Mesenchymal stem cell (in vitro differentiated cells and primary cell): ENCODE results near the gene CCDC102A.
"Not testable (repeated sequence)": the region's sequence is repeated elsewhere in the genome, so short reads cannot be mapped to it uniquely, and the experiment has no call there.

ENCODE experiments used
- DNase-seq: peaks from one replicate; pipeline ENCODE4 v3.0.0-alpha.2; 2013
- H2AFZ ChIP-seq: one replicate; pipeline ENCODE4 v1.6.1; 2013; ENCODE audit warnings: low read depth, mild to moderate bottlenecking, control low read depth, inconsistent platforms, low read length, moderate library complexity
- H2AK5ac ChIP-seq: 2 replicates; pipeline ENCODE4 v1.6.1; 2013; ENCODE audit warnings: low read length, moderate library complexity, mild to moderate bottlenecking, inconsistent platforms; ENCODE audit not compliant: severe bottlenecking
- H2BK120ac ChIP-seq: one replicate; pipeline ENCODE4 v1.6.1; 2013; ENCODE audit warnings: low read depth, mild to moderate bottlenecking, inconsistent platforms, low read length, moderate library complexity
- H2BK12ac ChIP-seq, 2 experiments: one replicate each; pipeline ENCODE4 v1.6.1; 2013; ENCODE audit warnings: inconsistent platforms in 2 of 2, low read length in 2 of 2, mild to moderate bottlenecking in 2 of 2, moderate library complexity in 2 of 2, control low read depth in 1 of 2
- H2BK15ac ChIP-seq: one replicate; pipeline ENCODE4 v1.6.1; 2013; ENCODE audit warnings: mild to moderate bottlenecking, low read depth, inconsistent platforms; ENCODE audit not compliant: poor library complexity, severe bottlenecking
- H2BK5ac ChIP-seq: 2 replicates; pipeline ENCODE4 v1.6.1; 2013; ENCODE audit warnings: low read depth, mild to moderate bottlenecking, low read length, control low read depth, inconsistent platforms; ENCODE audit not compliant: poor library complexity, severe bottlenecking
- H3K14ac ChIP-seq, 2 experiments: one replicate each; pipeline ENCODE4 v1.6.1; 2013; ENCODE audit warnings: inconsistent platforms in 2 of 2, low read length in 2 of 2, control low read depth in 1 of 2, mild to moderate bottlenecking in 1 of 2, moderate library complexity in 1 of 2
- H3K18ac ChIP-seq, 2 experiments: one replicate each; pipeline ENCODE4 v1.6.1; 2013; ENCODE audit warnings: inconsistent platforms in 2 of 2, low read length in 2 of 2, control low read depth in 1 of 2, low read depth in 1 of 2, mild to moderate bottlenecking in 1 of 2
- H3K23ac ChIP-seq, 2 experiments: one replicate each; pipeline ENCODE4 v1.6.1; 2013; ENCODE audit warnings: inconsistent platforms in 2 of 2, low read length in 2 of 2, mild to moderate bottlenecking in 2 of 2, moderate library complexity in 2 of 2, control low read depth in 1 of 2
- H3K27ac ChIP-seq: 2 replicates; pipeline ENCODE4 v1.5.1; 2013; ENCODE audit warnings: mild to moderate bottlenecking, moderate library complexity, low read length, control low read depth, inconsistent platforms; ENCODE audit not compliant: poor library complexity, severe bottlenecking
- H3K27me3 ChIP-seq, 2 experiments: 2 replicates each; pipeline versions ENCODE4 v1.6.1 to v1.7.0; 2013; ENCODE audit warnings: low read length in 2 of 2, mild to moderate bottlenecking in 2 of 2, moderate library complexity in 2 of 2, control low read depth in 1 of 2, inconsistent platforms in 1 of 2; ENCODE audit not compliant: control insufficient read depth in 1 of 2, insufficient read depth in 1 of 2
- H3K36me3 ChIP-seq, 2 experiments: 2 replicates each; pipeline versions ENCODE4 v1.6.1 to v1.7.0; 2013; ENCODE audit warnings: low read length in 2 of 2, control low read depth in 1 of 2, inconsistent platforms in 1 of 2, low read depth in 1 of 2, mild to moderate bottlenecking in 1 of 2; ENCODE audit not compliant: insufficient read depth in 2 of 2, control insufficient read depth in 1 of 2
- H3K4ac ChIP-seq, 2 experiments: one replicate each; pipeline ENCODE4 v1.6.1; 2013; ENCODE audit warnings: inconsistent platforms in 2 of 2, low read length in 2 of 2, mild to moderate bottlenecking in 2 of 2, moderate library complexity in 2 of 2, control low read depth in 1 of 2, low read depth in 1 of 2
- H3K4me1 ChIP-seq: 2 replicates; pipeline ENCODE4 v1.6.1; 2013; ENCODE audit warnings: low read depth, low read length, control low read depth; ENCODE audit not compliant: control insufficient read depth, insufficient read depth
- H3K4me2 ChIP-seq: 2 replicates; pipeline ENCODE4 v1.6.1; 2013; ENCODE audit warnings: low read length, mild to moderate bottlenecking, inconsistent platforms; ENCODE audit not compliant: poor library complexity, severe bottlenecking
- H3K4me3 ChIP-seq, 2 experiments: 2 replicates each; pipeline versions ENCODE4 v1.5.1 to v1.7.0; 2013; ENCODE audit warnings: low read length in 2 of 2, mild to moderate bottlenecking in 2 of 2, control low read depth in 1 of 2, low read depth in 1 of 2; ENCODE audit not compliant: insufficient read depth in 1 of 2
- H3K79me1 ChIP-seq: replicated peaks from 2 replicates; pipeline ENCODE4 v1.6.1; 2013; ENCODE audit warnings: mild to moderate bottlenecking, control low read depth, low read length, inconsistent platforms; ENCODE audit not compliant: poor library complexity, severe bottlenecking
- H3K9ac ChIP-seq: 2 replicates; pipeline ENCODE4 v1.7.0; 2013; ENCODE audit warnings: mild to moderate bottlenecking, low read length, moderate library complexity
- H3K9me3 ChIP-seq: 2 replicates; pipeline ENCODE4 v1.7.0; 2013; ENCODE audit warnings: mild to moderate bottlenecking, low read length; ENCODE audit not compliant: control insufficient read depth
- H4K8ac ChIP-seq: one replicate; pipeline ENCODE4 v1.6.1; 2013; ENCODE audit warnings: inconsistent platforms, mild to moderate bottlenecking, low read length, moderate library complexity
- H4K91ac ChIP-seq: one replicate; pipeline ENCODE4 v1.6.1; 2013; ENCODE audit warnings: mild to moderate bottlenecking, low read length, inconsistent platforms
- WGBS: methylation state at CpG from one replicate; pipeline ENCODE4 v1.1.7; 2013; ENCODE audit warnings: mixed read lengths; 5-methylcytosine and 5-hydroxymethylcytosine counted together

Gene CCDC102A

DNA sequence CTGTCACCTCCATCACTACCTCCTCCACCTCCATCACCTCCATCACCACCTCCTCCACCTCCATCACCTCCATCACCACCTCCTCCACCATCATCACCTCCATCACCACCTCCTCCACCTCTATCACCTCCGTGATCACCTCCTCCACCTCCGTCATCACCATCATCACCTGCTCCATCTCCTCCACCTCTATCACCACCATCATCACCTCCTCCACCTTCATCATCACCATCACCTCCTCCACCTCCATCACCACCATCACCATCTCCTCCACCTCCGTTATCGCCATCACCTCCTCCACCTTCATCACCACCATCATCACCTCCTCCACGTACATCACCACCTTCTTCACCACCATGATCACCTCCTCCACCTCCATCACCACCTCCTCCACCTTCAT lies 32.4 kb upstream of the CCDC102A start:
- not testable (repeated sequence) for H2BK5ac ChIP-seq, H4K91ac ChIP-seq, H4K8ac ChIP-seq, H3K36me3 ChIP-seq, H3K79me1 ChIP-seq, H3K4me1 ChIP-seq, H3K14ac ChIP-seq, H3K4ac ChIP-seq, H3K18ac ChIP-seq, H2BK15ac ChIP-seq, H3K9me3 ChIP-seq, H2BK12ac ChIP-seq, H2AK5ac ChIP-seq, H2AFZ ChIP-seq, H3K9ac ChIP-seq, H2BK120ac ChIP-seq, H3K4me3 ChIP-seq, H3K23ac ChIP-seq, H3K27ac ChIP-seq, DNase-seq, H3K4me2 ChIP-seq
- peaks cover 0 to 24% of the 10 kb centered on the region in 2 experiments for H3K27me3 ChIP-seq
- 93% methylated on average over 5 of the region's 5 CpGs for WGBS

DNA sequence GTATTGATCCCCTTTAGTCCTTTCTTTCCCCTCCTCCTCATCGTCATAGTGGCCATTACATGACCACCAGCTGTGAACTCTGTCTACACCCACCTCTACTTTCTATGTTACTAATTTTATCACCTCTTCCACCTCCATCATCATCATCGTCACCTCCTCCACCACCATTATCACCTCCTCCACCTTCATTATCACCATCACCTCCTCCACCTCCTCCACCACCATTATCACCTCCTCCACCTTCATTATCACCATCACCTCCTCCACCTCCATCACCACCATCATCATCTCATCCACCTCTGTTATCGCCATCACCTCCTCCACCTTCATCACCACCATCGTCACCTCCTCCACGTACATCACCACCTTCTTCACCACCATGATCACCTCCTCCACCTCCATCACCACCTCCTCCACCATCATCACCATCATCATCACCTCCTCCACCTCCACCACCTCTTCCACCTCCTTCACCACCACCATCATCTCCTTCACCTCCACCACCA lies 31.9 kb upstream of the CCDC102A start:
- no peak overlapping the region for H3K4me3 ChIP-seq
- no peak overlapping the region for H2BK120ac ChIP-seq
- H3K9ac ChIP-seq = no peak overlapping the region
- 96% methylated on average over 5 of the region's 5 CpGs for WGBS
- H4K8ac ChIP-seq = no peak overlapping the region
- no peak overlapping the region for H4K91ac ChIP-seq
- H3K27me3 ChIP-seq = peaks cover 0 to 24% of the 10 kb centered on the region in 2 experiments
- H3K23ac ChIP-seq = no peak overlapping the region
- no peak overlapping the region for H2AK5ac ChIP-seq
- H3K4me2 ChIP-seq = no peak overlapping the region
- no peak overlapping the region for H2AFZ ChIP-seq
- H3K27ac ChIP-seq = no peak overlapping the region
- H3K4ac ChIP-seq = no peak overlapping the region
- peaks cover 8% of the 10 kb centered on the region for H3K4me1 ChIP-seq
- no peaks in the 10 kb centered on the region for H3K9me3 ChIP-seq
- no peak overlapping the region for H2BK15ac ChIP-seq
- DNase-seq = no peak
- no peak overlapping the region for H2BK12ac ChIP-seq
- no peak overlapping the region for H3K14ac ChIP-seq
- no peaks in the 10 kb centered on the region for H3K79me1 ChIP-seq
- H3K18ac ChIP-seq = no peak overlapping the region
- H3K36me3 ChIP-seq = no peaks in the 10 kb centered on the region
- H2BK5ac ChIP-seq = no peak overlapping the region

DNA sequence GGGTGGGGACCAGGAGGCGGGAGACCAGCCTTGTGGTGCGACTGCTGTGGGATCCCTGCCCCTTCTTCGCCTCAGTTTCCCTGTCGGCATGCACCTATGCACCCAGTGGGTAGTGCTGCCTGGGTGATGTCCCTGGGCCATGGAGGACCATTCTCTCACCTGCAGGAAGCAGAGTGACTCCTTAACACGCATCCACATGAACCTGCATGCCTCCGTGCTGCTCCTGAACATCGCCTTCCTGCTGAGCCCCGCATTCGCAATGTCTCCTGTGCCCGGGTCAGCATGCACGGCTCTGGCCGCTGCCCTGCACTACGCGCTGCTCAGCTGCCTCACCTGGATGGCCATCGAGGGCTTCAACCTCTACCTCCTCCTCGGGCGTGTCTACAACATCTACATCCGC lies 31.3 kb upstream of the CCDC102A start:
- Histone ChIP-seq H4K8ac (no peak overlapping the region), H3K27me3 (peaks cover 0 to 29% of the 10 kb centered on the region in 2 experiments), H3K4me3 (no peak overlapping the region), H2AFZ (no peak overlapping the region), H3K79me1 (no peaks in the 10 kb centered on the region), H3K18ac (no peak overlapping the region), H3K23ac (no peak overlapping the region), H2BK12ac (no peak overlapping the region), H3K4me1 (peaks cover 8% of the 10 kb centered on the region), H3K27ac (no peak overlapping the region), H2BK5ac (no peak overlapping the region), H3K4me2 (no peak overlapping the region), H2BK15ac (no peak overlapping the region), H4K91ac (no peak overlapping the region), H2AK5ac (no peak overlapping the region), H3K9me3 (no peaks in the 10 kb centered on the region), H3K9ac (no peak overlapping the region), H2BK120ac (no peak overlapping the region), H3K4ac (no peak overlapping the region), H3K36me3 (no peaks in the 10 kb centered on the region), H3K14ac (no peak overlapping the region)
- DNase-seq = no peak
- 97% methylated on average over 18 of the region's 18 CpGs for WGBS

DNA sequence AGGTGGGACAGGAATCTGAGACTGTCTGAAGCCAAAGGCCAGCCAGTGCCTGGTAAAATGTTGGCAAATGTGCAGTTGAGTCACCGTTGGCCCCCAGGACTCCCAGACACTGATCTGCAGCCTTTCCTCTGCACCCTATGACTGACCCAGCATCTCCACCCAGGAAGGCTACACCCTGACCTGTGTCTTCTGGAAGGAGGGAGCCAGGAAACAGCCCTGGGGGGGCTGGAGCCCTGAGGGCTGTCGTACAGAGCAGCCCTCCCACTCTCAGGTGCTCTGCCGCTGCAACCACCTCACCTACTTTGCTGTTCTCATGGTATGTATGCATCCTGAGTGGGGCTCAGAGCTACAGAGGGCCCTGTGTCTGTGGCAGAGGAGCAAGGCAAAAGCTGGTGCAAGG lies 30.1 kb upstream of the CCDC102A start:
- H2AFZ ChIP-seq = no peak overlapping the region
- H3K18ac ChIP-seq = no peak overlapping the region
- H3K27me3 ChIP-seq = peaks cover 0 to 40% of the 10 kb centered on the region in 2 experiments
- H4K8ac ChIP-seq = no peak overlapping the region
- H3K4me2 ChIP-seq = no peak overlapping the region
- no peaks in the 10 kb centered on the region for H3K36me3 ChIP-seq
- H4K91ac ChIP-seq = no peak overlapping the region
- H3K9me3 ChIP-seq = peaks cover 4% of the 10 kb centered on the region
- H3K9ac ChIP-seq = no peak overlapping the region
- 93% methylated on average over 3 of the region's 3 CpGs for WGBS
- H2AK5ac ChIP-seq = no peak overlapping the region
- no peak overlapping the region for H3K23ac ChIP-seq
- no peak overlapping the region for H3K14ac ChIP-seq
- no peak overlapping the region for H3K4me3 ChIP-seq
- H3K4ac ChIP-seq = no peak overlapping the region
- no peak overlapping the region for H3K27ac ChIP-seq
- H2BK5ac ChIP-seq = no peak overlapping the region
- no peak for DNase-seq
- no peaks in the 10 kb centered on the region for H3K79me1 ChIP-seq
- H2BK15ac ChIP-seq = no peak overlapping the region
- no peak overlapping the region for H2BK12ac ChIP-seq
- H2BK120ac ChIP-seq = no peak overlapping the region
- H3K4me1 ChIP-seq = peaks cover 8% of the 10 kb centered on the region
